Neuronal stem cell (in vitro differentiated cells): ENCODE data around the gene CTDP1.
A peak's percentile ranks its signal among the peaks of the same experiment; 100 is the strongest.

ENCODE experiments used
- DNase-seq: peaks from one replicate; pipeline ENCODE4 v3.0.0-alpha.2; 2013; ENCODE audit warnings: low spot score
- H2AFZ ChIP-seq: one replicate; pipeline ENCODE4 v1.6.1; 2013; ENCODE audit warnings: mild to moderate bottlenecking, low read length, inconsistent platforms
- H2AK5ac ChIP-seq: 2 replicates; pipeline ENCODE4 v1.6.1; 2013; ENCODE audit warnings: low read depth, mild to moderate bottlenecking, inconsistent platforms, low read length, moderate library complexity, mixed read lengths
- H2BK120ac ChIP-seq: 2 replicates; pipeline ENCODE4 v1.6.1; 2013; ENCODE audit warnings: low read depth, mild to moderate bottlenecking, inconsistent platforms, low read length, moderate library complexity, mixed read lengths
- H2BK12ac ChIP-seq: one replicate; pipeline ENCODE4 v1.6.1; 2013; ENCODE audit warnings: low read length, inconsistent platforms
- H2BK15ac ChIP-seq: 2 replicates; pipeline ENCODE4 v1.6.1; 2013; ENCODE audit warnings: mild to moderate bottlenecking, low read length, inconsistent platforms, mixed read lengths
- H2BK5ac ChIP-seq: one replicate; pipeline ENCODE4 v1.6.1; 2013; ENCODE audit warnings: inconsistent platforms, mild to moderate bottlenecking, low read length, moderate library complexity
- H3K14ac ChIP-seq: one replicate; pipeline ENCODE4 v1.6.1; 2013; ENCODE audit warnings: low read length, inconsistent platforms
- H3K18ac ChIP-seq: 2 replicates; pipeline ENCODE4 v1.6.1; 2013; ENCODE audit warnings: low read length, inconsistent platforms
- H3K23ac ChIP-seq: 2 replicates; pipeline ENCODE4 v1.6.1; 2013; ENCODE audit warnings: low read depth, mild to moderate bottlenecking, mixed read lengths, low read length, inconsistent platforms; ENCODE audit not compliant: poor library complexity
- H3K27ac ChIP-seq: replicated peaks from 3 replicates; pipeline ENCODE4 v1.5.1; 2013; ENCODE audit warnings: low read length, inconsistent platforms
- H3K27me3 ChIP-seq, 3 experiments: 2 replicates each; pipeline ENCODE4 v1.6.1; 2013; ENCODE audit warnings: low read length in 3 of 3, mild to moderate bottlenecking in 2 of 3, inconsistent platforms in 1 of 3, low read depth in 1 of 3, mixed read lengths in 1 of 3, moderate library complexity in 1 of 3; ENCODE audit not compliant: control insufficient read depth in 3 of 3, insufficient read depth in 3 of 3
- H3K36me3 ChIP-seq, 2 donors: replicated peaks in 1 of 2; 2 replicates each; pipeline ENCODE4 v1.6.1; 2013; ENCODE audit warnings: low read length in 2 of 2; ENCODE audit not compliant: control insufficient read depth in 2 of 2, insufficient read depth in 2 of 2
- H3K4ac ChIP-seq: 2 replicates; pipeline ENCODE4 v1.6.1; 2013; ENCODE audit warnings: inconsistent platforms, mild to moderate bottlenecking, low read length, moderate library complexity
- H3K4me1 ChIP-seq, 2 donors: 1 replicate in 1 of 2; 2 replicates in 1 of 2; pipeline ENCODE4 v1.6.1; 2013; ENCODE audit warnings: low read length in 2 of 2, low read depth in 1 of 2; ENCODE audit not compliant: control insufficient read depth in 2 of 2, insufficient read depth in 1 of 2
- H3K4me2 ChIP-seq: one replicate; pipeline ENCODE4 v1.6.1; 2013; ENCODE audit warnings: mild to moderate bottlenecking, low read length, inconsistent platforms; ENCODE audit not compliant: insufficient read depth, poor library complexity, severe bottlenecking
- H3K4me3 ChIP-seq, 2 donors: 2 replicates each; pipeline ENCODE4 v1.5.1; 2013; ENCODE audit warnings: low read length in 2 of 2, mild to moderate bottlenecking in 2 of 2, inconsistent platforms in 1 of 2, moderate library complexity in 1 of 2
- H3K79me1 ChIP-seq: one replicate; pipeline ENCODE4 v1.6.1; 2013; ENCODE audit warnings: low read depth, mild to moderate bottlenecking, inconsistent platforms, low read length, moderate library complexity
- H3K9ac ChIP-seq: one replicate; pipeline ENCODE4 v1.6.1; 2013; ENCODE audit warnings: mild to moderate bottlenecking, low read depth, low read length, inconsistent platforms; ENCODE audit not compliant: poor library complexity
- H3K9me3 ChIP-seq, 2 donors: replicated peaks in 1 of 2; 2 replicates each; pipeline versions ENCODE3 to v1.6.1; 2013; ENCODE audit warnings: low read length in 2 of 2, mild to moderate bottlenecking in 2 of 2, inconsistent platforms in 1 of 2, low read depth in 1 of 2, mixed read lengths in 1 of 2, moderate library complexity in 1 of 2; ENCODE audit not compliant: control insufficient read depth in 2 of 2, insufficient read depth in 1 of 2
- H4K8ac ChIP-seq: one replicate; pipeline ENCODE4 v1.6.1; 2013; ENCODE audit warnings: low read depth, mild to moderate bottlenecking, inconsistent platforms, low read length, moderate library complexity
- H4K91ac ChIP-seq: one replicate; pipeline ENCODE4 v1.6.1; 2013; ENCODE audit warnings: low read length, low read depth, mild to moderate bottlenecking, inconsistent platforms; ENCODE audit not compliant: poor library complexity
- WGBS, 2 donors: extraction: QIAGEN DNeasy Blood & Tissue Kit; methylation state at CpG; one replicate each; pipeline ENCODE4 v1.1.7; 2013; ENCODE audit warnings: missing lambda C conversion rate in 2 of 2, mixed read lengths in 1 of 2; ENCODE audit not compliant: insufficient read length in 2 of 2, insufficient replicate concordance in 1 of 2; ENCODE audit errors: extremely low coverage in 2 of 2; 5-methylcytosine and 5-hydroxymethylcytosine counted together

CTDP1 gene

DNA sequence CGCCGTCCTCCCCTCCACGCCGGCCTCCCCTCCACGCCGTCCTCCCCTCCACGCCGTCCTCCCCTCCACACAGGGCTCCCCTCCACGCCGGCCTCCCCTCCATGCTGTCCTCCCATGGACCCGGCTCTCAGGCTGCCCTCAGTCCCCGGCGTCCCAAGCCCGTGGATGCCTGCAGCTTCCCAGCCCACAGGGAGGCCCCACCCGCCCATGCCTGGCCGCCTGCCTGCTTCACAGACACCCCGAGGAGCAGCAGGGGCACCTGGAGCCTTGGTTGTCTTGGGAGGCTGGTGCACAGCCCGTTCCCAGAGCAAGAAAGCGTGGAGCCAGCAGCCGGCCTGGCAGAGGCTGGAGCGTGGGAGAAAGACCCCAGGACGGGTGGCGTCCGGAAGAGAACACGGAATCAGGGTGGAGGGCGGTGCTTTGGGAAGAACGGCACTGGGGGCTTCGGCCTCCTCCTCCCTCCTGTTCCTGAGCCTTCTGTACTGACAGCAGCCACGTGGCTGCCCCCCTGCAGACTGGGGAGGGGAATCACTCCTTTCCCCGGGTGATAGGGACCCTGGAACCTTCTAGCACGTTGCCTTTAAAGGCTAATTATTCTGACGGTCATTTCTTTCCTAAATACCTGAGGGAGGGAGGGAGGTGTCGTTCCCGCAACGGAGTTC is 92.0 kb downstream of the CTDP1 start:
- H4K8ac ChIP-seq: peak overlapping the region; percentile 82
- no peak for DNase-seq
- H3K4me2 ChIP-seq: no peak overlapping the region
- no peak overlapping the region for H2BK12ac ChIP-seq
- peaks cover 1% of the 10 kb centered on the region for H3K79me1 ChIP-seq
- H3K27ac ChIP-seq: no peak overlapping the region
- WGBS, 2 donors: no CpG with 5 or more reads among the region's 35 CpGs
- peak overlapping the region; percentile 7 for H2AFZ ChIP-seq
- no peak overlapping the region for H3K4ac ChIP-seq
- H2BK15ac ChIP-seq: peak overlapping the region; percentile 58
- peaks cover 0 to under 1% of the 10 kb centered on the region in 2 donors for H3K4me1 ChIP-seq
- no peak overlapping the region for H4K91ac ChIP-seq
- peaks cover 5 to 10% of the 10 kb centered on the region in 2 donors for H3K9me3 ChIP-seq
- H3K23ac ChIP-seq: no peak overlapping the region
- peak overlapping the region; percentile 71 for H3K18ac ChIP-seq
- no peak overlapping the region for H2BK5ac ChIP-seq
- no peak overlapping the region for H2BK120ac ChIP-seq
- H3K14ac ChIP-seq: peak overlapping the region; percentile 25
- no peaks in the 10 kb centered on the region for H3K36me3 ChIP-seq
- H3K9ac ChIP-seq: no peak overlapping the region
- H2AK5ac ChIP-seq: no peak overlapping the region
- H3K4me3 ChIP-seq: no peak overlapping the region
- peaks cover 0 to 12% (median 0%) of the 10 kb centered on the region in 3 experiments for H3K27me3 ChIP-seq

DNA sequence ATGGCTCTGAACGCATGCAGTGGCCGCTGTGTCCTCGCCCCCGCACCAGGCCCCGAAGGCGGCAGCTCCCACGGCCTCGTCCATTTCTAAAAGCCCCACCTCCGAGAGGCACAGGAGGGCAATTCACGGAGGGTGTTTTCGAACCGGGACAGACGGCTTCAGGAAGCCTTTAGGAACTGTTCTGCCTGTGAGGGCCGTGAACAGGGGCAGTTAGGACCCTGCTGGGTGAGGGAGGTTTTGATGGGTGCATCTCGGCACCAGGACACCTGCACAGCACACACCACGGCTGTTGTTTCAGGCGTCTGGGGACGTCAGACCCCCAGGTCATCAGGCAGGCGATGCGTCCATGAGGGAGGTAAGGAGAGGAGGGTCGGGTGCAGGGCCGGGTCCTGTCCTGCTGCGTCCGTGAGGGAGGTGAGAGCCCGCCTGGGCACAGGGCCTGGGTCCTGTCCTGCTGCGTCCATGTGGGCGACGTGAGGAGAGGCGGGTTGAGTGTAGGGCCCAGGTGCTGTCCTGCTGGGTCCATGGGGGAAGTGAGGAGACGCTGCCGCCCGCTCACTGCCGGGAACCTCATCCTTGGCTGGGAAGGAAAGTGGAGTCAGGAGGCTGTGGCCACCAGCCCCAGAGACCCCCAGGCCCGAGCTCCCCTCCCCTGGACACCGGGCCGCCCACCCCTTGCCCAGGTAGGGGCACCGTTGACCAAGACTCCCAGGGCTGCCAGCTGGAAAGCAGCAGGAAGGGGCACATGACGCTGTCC is 92.7 kb downstream of the CTDP1 start:
- no CpG with 5 or more reads among the region's 38 CpGs for WGBS, 2 donors
- Histone ChIP-seq H3K9me3 (peaks cover 5 to 10% of the 10 kb centered on the region in 2 donors), H2AK5ac (peak overlapping the region; percentile 63), H3K9ac (peak overlapping the region; percentile 21), H4K8ac (no peak overlapping the region), H2BK120ac (no peak overlapping the region), H2BK15ac (peak overlapping the region; percentile 58), H3K27me3 (peaks cover 0 to 12% (median 5%) of the 10 kb centered on the region in 3 experiments), H3K18ac (peak overlapping the region; percentile 57), H3K4me2 (peak overlapping the region; percentile 11), H3K79me1 (peaks cover 1% of the 10 kb centered on the region), H3K4ac (no peak overlapping the region), H3K14ac (no peak overlapping the region), H2AFZ (peak overlapping the region; percentile 7), H2BK5ac (peak overlapping the region; percentile 32), H3K23ac (peak overlapping the region; percentile 43), H4K91ac (no peak overlapping the region), H3K4me3 (no peak overlapping the region), H2BK12ac (no peak overlapping the region), H3K27ac (no peak overlapping the region), H3K4me1 (no peaks in the 10 kb centered on the region), H3K36me3 (no peaks in the 10 kb centered on the region)
- no peak for DNase-seq

DNA sequence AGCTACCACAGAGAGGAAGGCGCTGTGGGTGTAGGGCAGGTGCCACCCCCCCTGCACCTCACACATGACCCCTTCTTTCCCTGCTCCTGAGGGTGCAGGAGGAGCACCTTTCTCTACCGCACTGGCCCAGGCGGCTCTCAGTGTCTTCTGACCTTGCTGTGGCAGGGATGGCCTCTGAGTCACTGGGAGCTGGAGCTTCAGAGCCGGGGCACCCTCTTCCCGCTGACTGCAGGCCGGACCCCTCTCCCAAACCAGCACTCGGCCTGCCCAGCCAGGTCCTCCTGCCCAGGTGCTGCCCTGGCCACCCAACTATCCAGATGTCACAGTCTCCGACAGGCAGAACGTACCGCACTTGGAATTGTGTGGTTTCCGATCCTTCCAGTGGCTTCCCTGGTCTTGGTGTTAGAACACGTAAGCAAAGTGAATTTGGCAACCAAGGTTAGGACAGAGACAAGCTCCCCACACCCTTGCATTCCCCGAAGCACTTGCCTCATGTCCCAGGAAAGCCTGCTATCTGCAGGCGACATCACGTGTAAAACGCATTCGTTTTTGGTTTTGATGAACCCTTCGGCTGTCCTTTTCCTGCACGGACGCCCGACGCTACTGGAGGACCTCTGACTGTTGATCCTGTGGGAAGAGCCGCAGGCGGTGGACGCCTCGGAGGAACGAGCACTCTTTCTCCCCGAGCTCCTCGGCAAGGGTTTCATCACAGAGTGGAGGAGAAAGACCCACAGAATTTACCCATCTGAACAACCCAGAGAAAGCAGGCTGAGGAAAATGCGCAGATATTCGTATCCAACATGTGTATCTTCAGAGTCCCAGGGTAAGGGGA is 93.5 kb downstream of the CTDP1 start:
- H3K4me2 ChIP-seq: no peak overlapping the region
- H2BK12ac ChIP-seq: no peak overlapping the region
- H3K27ac ChIP-seq: no peak overlapping the region
- H3K36me3 ChIP-seq: no peaks in the 10 kb centered on the region
- H2BK120ac ChIP-seq: no peak overlapping the region
- no peak overlapping the region for H3K4me3 ChIP-seq
- no peak overlapping the region for H4K91ac ChIP-seq
- H3K23ac ChIP-seq: peak overlapping the region; percentile 32
- no peak overlapping the region for H2AFZ ChIP-seq
- peaks cover 4 to 5% of the 10 kb centered on the region in 2 donors for H3K9me3 ChIP-seq
- H2BK5ac ChIP-seq: peak overlapping the region; percentile 32
- no peak overlapping the region for H4K8ac ChIP-seq
- H2BK15ac ChIP-seq: no peak overlapping the region
- no peak overlapping the region for H3K4ac ChIP-seq
- H3K18ac ChIP-seq: no peak overlapping the region
- DNase-seq: no peak
- peak overlapping the region; percentile 63 for H2AK5ac ChIP-seq
- no peak overlapping the region for H3K9ac ChIP-seq
- H3K4me1 ChIP-seq: no peaks in the 10 kb centered on the region
- WGBS, 2 donors: no CpG with 5 or more reads among the region's 31 CpGs
- H3K27me3 ChIP-seq: peaks cover 0 to 12% (median 5%) of the 10 kb centered on the region in 3 experiments
- no peak overlapping the region for H3K14ac ChIP-seq
- peaks cover 1% of the 10 kb centered on the region for H3K79me1 ChIP-seq
